Suprapubic skin (tissue), 3 donors: ENCODE data around the gene GNB4.
A peak's percentile ranks its signal among the peaks of the same experiment; 100 is the strongest.

Source experiments
- CTCF ChIP-seq, 2 donors: fragments of 200-600 bp in 1 of 2; fragments of 450-650 bp in 1 of 2; sonication (generic) in 1 of 2; IDR thresholded peaks; one replicate each; pipeline ENCODE4 v1.5.1; 2016 to 2019; ENCODE audit warnings: antibody characterized with exemption in 2 of 2, mild to moderate bottlenecking in 1 of 2, moderate library complexity in 1 of 2
- POLR2A ChIP-seq, 2 donors: fragments of 450-650 bp; IDR thresholded peaks; one replicate each; pipeline ENCODE4 v1.6.1; 2017; ENCODE audit warnings: antibody characterized with exemption in 2 of 2, mild to moderate bottlenecking in 2 of 2, moderate library complexity in 2 of 2

GRCh38 chr3:179451265-179452175 lies at the start of gene GNB4:
- TF ChIP-seq POLR2A (IDR thresholded peaks at IDR 0.05) = peak in 1 of 2 donors; percentile 57
- no peak for TF ChIP-seq CTCF (IDR thresholded peaks at IDR 0.05)
